H9 (cell line): ENCODE data around the gene SLC30A9. TPM values are rescaled to one million over a fixed set of nuclear protein-coding genes. Genes with fewer than 3 reads are reported as not detected.
A peak's percentile ranks its signal among the peaks of the same experiment; 100 is the strongest.

Source experiments
- DNase-seq: peaks from one replicate; pipeline ENCODE4 v3.0.0-alpha.2; 2017
- H2AFZ ChIP-seq: one replicate; pipeline ENCODE4 v1.6.1; 2013; ENCODE audit warnings: mild to moderate bottlenecking, low read length, control low read depth, moderate library complexity
- H2AK5ac ChIP-seq: 2 replicates; pipeline ENCODE4 v1.6.1; 2013; ENCODE audit warnings: low read length, control low read depth, mixed read lengths; ENCODE audit not compliant: insufficient read length
- H2BK120ac ChIP-seq: one replicate; pipeline ENCODE4 v1.6.1; 2013; ENCODE audit warnings: low read depth, mild to moderate bottlenecking, low read length, control low read depth, inconsistent platforms; ENCODE audit not compliant: poor library complexity, severe bottlenecking
- H2BK12ac ChIP-seq: 2 replicates; pipeline ENCODE4 v1.6.1; 2013; ENCODE audit warnings: low read length, control low read depth, mixed read lengths, low read depth; ENCODE audit not compliant: insufficient read length
- H2BK15ac ChIP-seq: 2 replicates; pipeline ENCODE4 v1.6.1; 2013; ENCODE audit warnings: low read depth, low read length, control low read depth
- H2BK20ac ChIP-seq: one replicate; pipeline ENCODE4 v1.6.1; 2013; ENCODE audit warnings: low read depth, mild to moderate bottlenecking, low read length, control low read depth, inconsistent platforms; ENCODE audit not compliant: poor library complexity, severe bottlenecking
- H2BK5ac ChIP-seq: 2 replicates; pipeline ENCODE4 v1.6.1; 2013; ENCODE audit warnings: low read length, control low read depth, mixed read lengths; ENCODE audit not compliant: insufficient read length
- H3K14ac ChIP-seq: 2 replicates; pipeline ENCODE4 v1.6.1; 2013; ENCODE audit warnings: low read length, control low read depth; ENCODE audit not compliant: insufficient read depth
- H3K18ac ChIP-seq: 2 replicates; pipeline ENCODE4 v1.6.1; 2013; ENCODE audit warnings: low read depth, mild to moderate bottlenecking, mixed read lengths, low read length, control low read depth; ENCODE audit not compliant: insufficient read length
- H3K23ac ChIP-seq: 2 replicates; pipeline ENCODE4 v1.6.1; 2013; ENCODE audit warnings: low read length, control low read depth, mixed read lengths, low read depth; ENCODE audit not compliant: insufficient read length
- H3K23me2 ChIP-seq: 2 replicates; pipeline ENCODE4 v1.6.1; 2013; ENCODE audit warnings: low read depth, mild to moderate bottlenecking, mixed read lengths, low read length, control low read depth; ENCODE audit not compliant: insufficient read length, poor library complexity, severe bottlenecking
- H3K27ac ChIP-seq: 2 replicates; pipeline ENCODE4 v1.5.1; 2013; ENCODE audit warnings: low read length, control low read depth, mixed read lengths, low read depth; ENCODE audit not compliant: insufficient read length
- H3K27me3 ChIP-seq: 2 replicates; pipeline ENCODE4 v1.6.1; 2013; ENCODE audit warnings: low read length, control low read depth, inconsistent platforms; ENCODE audit not compliant: insufficient read depth
- H3K4ac ChIP-seq: 2 replicates; pipeline ENCODE4 v1.6.1; 2013; ENCODE audit warnings: low read depth, mild to moderate bottlenecking, control low read depth, inconsistent platforms, low read length, moderate library complexity
- H3K4me1 ChIP-seq: 2 replicates; pipeline ENCODE4 v1.6.1; 2013; ENCODE audit warnings: low read length, control low read depth, inconsistent platforms; ENCODE audit not compliant: insufficient read depth
- H3K4me2 ChIP-seq: 2 replicates; pipeline ENCODE4 v1.6.1; 2013; ENCODE audit warnings: low read length, control low read depth, mixed read lengths; ENCODE audit not compliant: insufficient read length, insufficient read depth
- H3K56ac ChIP-seq: 2 replicates; pipeline ENCODE4 v1.6.1; 2013; ENCODE audit warnings: low read depth, mild to moderate bottlenecking, mixed read lengths, low read length, control low read depth; ENCODE audit not compliant: insufficient read length
- H3K79me1 ChIP-seq: 2 replicates; pipeline ENCODE4 v1.6.1; 2013; ENCODE audit warnings: low read depth, mild to moderate bottlenecking, moderate library complexity, low read length, control low read depth, inconsistent platforms; ENCODE audit not compliant: insufficient read depth, poor library complexity, severe bottlenecking
- H3K79me2 ChIP-seq: 2 replicates; pipeline ENCODE4 v1.6.1; 2013; ENCODE audit warnings: low read length, control low read depth, inconsistent platforms; ENCODE audit not compliant: insufficient read depth
- H3K9ac ChIP-seq: 2 replicates; pipeline ENCODE4 v1.6.1; 2013; ENCODE audit warnings: low read length, control low read depth, mixed read lengths; ENCODE audit not compliant: insufficient read length; ENCODE audit errors: extremely low read depth
- H3K9me3 ChIP-seq: one replicate; pipeline ENCODE4 v1.6.1; 2013; ENCODE audit warnings: low read depth, low read length, inconsistent platforms; ENCODE audit not compliant: control insufficient read depth
- H3T11ph ChIP-seq: one replicate; pipeline ENCODE4 v1.6.1; 2013; ENCODE audit warnings: mild to moderate bottlenecking, low read length, control low read depth, inconsistent platforms
- H4K20me1 ChIP-seq: one replicate; pipeline ENCODE4 v1.6.1; 2013; ENCODE audit not compliant: control insufficient read depth, insufficient read length, insufficient read depth
- H4K5ac ChIP-seq: 2 replicates; pipeline ENCODE4 v1.6.1; 2013; ENCODE audit warnings: low read depth, mild to moderate bottlenecking, mixed read lengths, low read length, control low read depth; ENCODE audit not compliant: insufficient read length
- H4K8ac ChIP-seq: replicated peaks from 2 replicates; pipeline ENCODE4 v1.6.1; 2013; ENCODE audit warnings: low read length, control low read depth, mixed read lengths, low read depth; ENCODE audit not compliant: insufficient read length
- H4K91ac ChIP-seq: 2 replicates; pipeline ENCODE4 v1.6.1; 2013; ENCODE audit warnings: low read depth, mild to moderate bottlenecking, moderate library complexity, mixed read lengths, low read length, control low read depth; ENCODE audit not compliant: insufficient read length
- H3K27ac Mint-ChIP-seq, 3 experiments: 2 replicates in 2 of 3; 3 replicates in 1 of 3; pipeline ENCODE4 v1.8.0; 2020 to 2021; ENCODE audit warnings: mixed read lengths in 3 of 3, mild to moderate bottlenecking in 1 of 3, moderate library complexity in 1 of 3
- H3K27me3 Mint-ChIP-seq: 2 replicates; pipeline ENCODE4 v1.8.0; 2021; ENCODE audit warnings: low read depth, mild to moderate bottlenecking, moderate library complexity, mixed read lengths
- H3K36me3 Mint-ChIP-seq, 3 experiments: 2 replicates in 2 of 3; 3 replicates in 1 of 3; pipeline ENCODE4 v1.8.0; 2020 to 2021; ENCODE audit warnings: low read depth in 3 of 3, mixed read lengths in 3 of 3; ENCODE audit not compliant: insufficient read depth in 1 of 3
- H3K4me1 Mint-ChIP-seq, 2 experiments: 2 replicates each; pipeline ENCODE4 v1.8.0; 2020; ENCODE audit warnings: mixed read lengths in 2 of 2
- H3K4me3 Mint-ChIP-seq, 2 experiments: 2 replicates in 1 of 2; 3 replicates in 1 of 2; pipeline ENCODE4 v1.8.0; 2020 to 2021; ENCODE audit warnings: mild to moderate bottlenecking in 2 of 2, mixed read lengths in 2 of 2, moderate library complexity in 1 of 2
- H3K9me3 Mint-ChIP-seq, 2 experiments: 2 replicates in 1 of 2; 3 replicates in 1 of 2; pipeline ENCODE4 v1.8.0; 2020; ENCODE audit warnings: mild to moderate bottlenecking in 2 of 2, mixed read lengths in 2 of 2, moderate library complexity in 1 of 2
- WGBS: extraction: QIAGEN DNeasy Blood & Tissue Kit; methylation state at CpG from one replicate; pipeline ENCODE4 v1.1.7; 2013; ENCODE audit warnings: missing lambda C conversion rate, low lambda C conversion rate, mixed read lengths; ENCODE audit not compliant: insufficient read length; ENCODE audit errors: extremely low coverage; 5-methylcytosine and 5-hydroxymethylcytosine counted together
- total RNA-seq: library from RNA; stranded (reverse); gene quantifications from 2 replicates; pipeline ENCODE4 v1.2.1, GENCODE V29; 2021
- TF ChIP-seq, protein P1 (sequence below): fragments of 200-600 bp; sonication (generic); conservative IDR thresholded peaks from 3 replicates; pipeline ENCODE4 v1.8.0; 2021; ENCODE audit warnings: antibody characterized with exemption, mild to moderate bottlenecking

The SLC30A9 gene
- total RNA-seq, 1 experiment from 2014 or later, result 70.8 TPM

DNA sequence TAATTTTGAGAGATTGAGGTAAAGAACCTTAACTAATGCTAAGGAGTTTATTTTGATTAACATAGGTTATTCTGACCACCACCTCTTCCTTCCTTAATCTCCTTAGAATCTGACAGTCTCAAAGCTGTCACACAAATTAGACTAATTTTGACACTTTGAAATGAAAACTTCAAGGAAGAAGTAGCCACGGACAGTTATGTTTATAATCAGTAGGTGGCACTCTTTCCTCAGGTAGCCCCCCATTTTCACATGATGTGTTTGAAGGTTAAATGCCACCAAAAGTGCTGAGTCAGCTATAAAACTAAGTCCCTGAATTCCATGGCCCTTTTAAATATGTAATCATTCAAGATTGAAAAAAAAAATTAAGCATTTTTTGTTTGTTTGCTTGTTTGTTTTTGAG lies 32.7 kb upstream of the SLC30A9 start:
- Mint-ChIP-seq H3K27me3 (no peaks in the 10 kb centered on the region), H3K27ac (no peak overlapping the region), H3K4me1 (peaks cover 2 to 6% of the 10 kb centered on the region in 2 experiments; a peak in 3 of 4 replicates), H3K9me3 (no peaks in the 10 kb centered on the region), H3K4me3 (no peak overlapping the region), H3K36me3 (peaks cover 9 to 26% (median 19%) of the 10 kb centered on the region in 3 experiments)
- H3K14ac ChIP-seq, result no peak overlapping the region
- no peak overlapping the region for H2BK15ac ChIP-seq
- no peak overlapping the region for H2BK5ac ChIP-seq
- no peak overlapping the region for H3T11ph ChIP-seq
- no peak overlapping the region for H4K91ac ChIP-seq
- no peaks in the 10 kb centered on the region for H3K27me3 ChIP-seq
- no peak overlapping the region for H3K23ac ChIP-seq
- no peak overlapping the region for H2BK120ac ChIP-seq
- no peak overlapping the region for H3K4ac ChIP-seq
- DNase-seq, result no peak
- TF ChIP-seq, protein P1, sequence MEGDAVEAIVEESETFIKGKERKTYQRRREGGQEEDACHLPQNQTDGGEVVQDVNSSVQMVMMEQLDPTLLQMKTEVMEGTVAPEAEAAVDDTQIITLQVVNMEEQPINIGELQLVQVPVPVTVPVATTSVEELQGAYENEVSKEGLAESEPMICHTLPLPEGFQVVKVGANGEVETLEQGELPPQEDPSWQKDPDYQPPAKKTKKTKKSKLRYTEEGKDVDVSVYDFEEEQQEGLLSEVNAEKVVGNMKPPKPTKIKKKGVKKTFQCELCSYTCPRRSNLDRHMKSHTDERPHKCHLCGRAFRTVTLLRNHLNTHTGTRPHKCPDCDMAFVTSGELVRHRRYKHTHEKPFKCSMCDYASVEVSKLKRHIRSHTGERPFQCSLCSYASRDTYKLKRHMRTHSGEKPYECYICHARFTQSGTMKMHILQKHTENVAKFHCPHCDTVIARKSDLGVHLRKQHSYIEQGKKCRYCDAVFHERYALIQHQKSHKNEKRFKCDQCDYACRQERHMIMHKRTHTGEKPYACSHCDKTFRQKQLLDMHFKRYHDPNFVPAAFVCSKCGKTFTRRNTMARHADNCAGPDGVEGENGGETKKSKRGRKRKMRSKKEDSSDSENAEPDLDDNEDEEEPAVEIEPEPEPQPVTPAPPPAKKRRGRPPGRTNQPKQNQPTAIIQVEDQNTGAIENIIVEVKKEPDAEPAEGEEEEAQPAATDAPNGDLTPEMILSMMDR, result peak; percentile 81
- H3K9me3 ChIP-seq, result no peaks in the 10 kb centered on the region
- no peak overlapping the region for H4K8ac ChIP-seq
- no peak overlapping the region for H2AK5ac ChIP-seq
- no peak overlapping the region for H3K4me2 ChIP-seq
- H2BK12ac ChIP-seq, result no peak overlapping the region
- H3K4me1 ChIP-seq, result no peaks in the 10 kb centered on the region
- H3K79me2 ChIP-seq, result no peaks in the 10 kb centered on the region
- no peak overlapping the region for H3K56ac ChIP-seq
- no peaks in the 10 kb centered on the region for H3K23me2 ChIP-seq
- WGBS, result no CpG with 5 or more reads among the region's 1 CpG
- H3K79me1 ChIP-seq, result no peaks in the 10 kb centered on the region
- H3K9ac ChIP-seq, result no peak overlapping the region
- H2BK20ac ChIP-seq, result no peak overlapping the region
- H4K20me1 ChIP-seq, result no peaks in the 10 kb centered on the region
- H3K18ac ChIP-seq, result no peak overlapping the region
- no peak overlapping the region for H4K5ac ChIP-seq
- H2AFZ ChIP-seq, result no peak overlapping the region
- no peak overlapping the region for H3K27ac ChIP-seq
